CD8-positive, alpha-beta memory T cell (primary cell): Measurements from ENCODE around the gene HSF2BP. TPM values are rescaled to one million over a fixed set of nuclear protein-coding genes. Genes with fewer than 3 reads are reported as not detected.
"Not testable (repeated sequence)": the region's sequence is repeated elsewhere in the genome, so short reads cannot be mapped to it uniquely, and the experiment has no call there.

ENCODE experiments used
- CTCF ChIA-PET: fragments of 350-600 bp; sonication (Branson Sonifier 250); formaldehyde crosslinking; loops from one replicate; lab custom pipeline; 2021; ENCODE audit warnings: antibody characterized with exemption; lab: Charles Lee
- POLR2A ChIA-PET: fragments of 350-600 bp; sonication (Branson Sonifier 250); formaldehyde crosslinking; loops from one replicate; lab custom pipeline; 2021; ENCODE audit warnings: antibody characterized with exemption; lab: Charles Lee
- DNase-seq, 5 donors: peaks; one replicate each; pipeline versions ENCODE4 v3.0.0 to v3.0.0-alpha.2; 2020 to 2022; ENCODE audit warnings: mixed read lengths in 1 of 5
- H3K27ac ChIP-seq: one replicate; pipeline ENCODE4 v1.7.0; 2013; ENCODE audit warnings: low read depth, mild to moderate bottlenecking, low read length, moderate library complexity
- H3K27me3 ChIP-seq: 2 replicates; pipeline ENCODE4 v1.7.0; 2013; ENCODE audit warnings: low read length, mild to moderate bottlenecking; ENCODE audit not compliant: insufficient read depth, poor library complexity, severe bottlenecking
- H3K36me3 ChIP-seq: 2 replicates; pipeline ENCODE4 v1.7.0; 2013; ENCODE audit warnings: mild to moderate bottlenecking, low read length, moderate library complexity; ENCODE audit not compliant: insufficient read depth
- H3K4me1 ChIP-seq: 2 replicates; pipeline ENCODE4 v1.7.0; 2013; ENCODE audit warnings: mild to moderate bottlenecking, low read length, moderate library complexity; ENCODE audit not compliant: insufficient read depth
- H3K4me3 ChIP-seq: 2 replicates; pipeline ENCODE4 v1.7.0; 2013; ENCODE audit warnings: mild to moderate bottlenecking, low read length
- H3K9me3 ChIP-seq: 2 replicates; pipeline ENCODE4 v1.7.0; 2013; ENCODE audit warnings: mild to moderate bottlenecking, low read length
- H3K27ac Mint-ChIP-seq, 8 donors: one replicate each; pipeline ENCODE4 v1.8.0; 2020 to 2021; ENCODE audit warnings: mixed read lengths in 8 of 8, mild to moderate bottlenecking in 6 of 8, inconsistent platforms in 3 of 8, moderate library complexity in 3 of 8
- H3K27me3 Mint-ChIP-seq, 2 donors: one replicate each; pipeline ENCODE4 v1.8.0; 2020 to 2021; ENCODE audit warnings: mixed read lengths in 2 of 2, mild to moderate bottlenecking in 1 of 2, moderate library complexity in 1 of 2
- H3K36me3 Mint-ChIP-seq, 3 donors: one replicate each; pipeline ENCODE4 v1.8.0; 2020 to 2021; ENCODE audit warnings: mixed read lengths in 3 of 3, inconsistent platforms in 1 of 3, mild to moderate bottlenecking in 1 of 3
- H3K4me1 Mint-ChIP-seq, 3 donors: one replicate each; pipeline ENCODE4 v1.8.0; 2020 to 2021; ENCODE audit warnings: mixed read lengths in 3 of 3, inconsistent platforms in 1 of 3, mild to moderate bottlenecking in 1 of 3
- H3K4me3 Mint-ChIP-seq, 7 donors: one replicate each; pipeline ENCODE4 v1.8.0; 2020 to 2021; ENCODE audit warnings: mixed read lengths in 7 of 7, mild to moderate bottlenecking in 6 of 7, moderate library complexity in 4 of 7, inconsistent platforms in 2 of 7
- H3K9me3 Mint-ChIP-seq, 5 donors: one replicate each; pipeline ENCODE4 v1.8.0; 2020 to 2022; ENCODE audit warnings: mixed read lengths in 5 of 5, mild to moderate bottlenecking in 3 of 5, moderate library complexity in 2 of 5, inconsistent platforms in 1 of 5
- polyA plus RNA-seq: library from polyadenylated mRNA; unstranded; fragments of 300-500 nt; fragmentation: Illumina TruSeq; gene quantifications from one replicate; pipeline ENCODE4 v1.2.3, GENCODE V29; 2021
- total RNA-seq, 2 experiments: library from RNA; stranded (reverse); gene quantifications; one replicate each; pipeline ENCODE4 v1.2.3, GENCODE V29; 2021

HSF2BP gene
- total and polyA plus RNA-seq, 3 experiments from 2014 or later: 0.28 to 1.4 (median 0.53) TPM

DNA sequence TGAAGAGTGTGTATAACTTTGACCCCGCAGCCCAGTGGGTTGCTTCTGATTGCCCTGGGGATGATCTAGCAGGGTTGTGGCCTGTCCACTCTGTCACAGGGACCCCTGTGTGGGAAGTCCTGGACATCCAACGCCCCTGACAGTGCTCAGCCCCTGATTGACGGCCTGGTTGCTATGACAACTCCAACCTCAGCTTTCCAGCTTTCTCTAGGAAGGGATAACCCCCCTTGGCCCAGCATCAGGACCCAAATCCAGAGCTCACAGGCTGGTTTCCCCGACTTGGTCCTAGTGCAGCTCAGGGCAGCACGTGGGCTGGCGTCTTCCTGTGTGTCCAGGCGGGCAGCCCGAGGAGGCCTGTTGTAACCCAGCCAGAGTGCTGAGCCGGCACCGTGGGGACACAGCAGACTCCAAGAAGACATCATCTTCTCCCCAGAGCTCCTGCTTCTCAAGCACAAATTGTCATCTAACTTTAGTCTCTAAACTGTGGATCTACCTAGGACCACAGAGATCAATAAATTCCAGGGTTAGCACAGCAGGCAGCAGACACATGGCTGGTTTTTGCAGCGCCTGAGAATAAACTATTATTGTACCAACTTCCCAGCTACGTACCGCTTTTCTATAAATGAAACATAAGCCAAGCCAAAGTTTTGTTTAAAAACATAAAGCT is 40.8 kb upstream of the HSF2BP start:
- peak overlapping the region in 1 of 7 donors; percentile 6 for H3K4me3 Mint-ChIP-seq

GRCh38 chr21:43699492-43699777 is 40.1 kb upstream of the HSF2BP start:
- H3K4me1 ChIP-seq, H3K9me3 ChIP-seq, DNase-seq, H3K36me3 ChIP-seq, H3K9me3 Mint-ChIP-seq, H3K27me3 ChIP-seq, H3K27ac ChIP-seq, POLR2A ChIA-PET, H3K4me3 Mint-ChIP-seq, H3K27me3 Mint-ChIP-seq, H3K4me3 ChIP-seq: not testable (repeated sequence)
- H3K4me1 Mint-ChIP-seq: peaks cover 4 to 32% (median 19%) of the 10 kb centered on the region in 3 donors
- peak overlapping the region in 1 of 8 donors; percentile 61 for H3K27ac Mint-ChIP-seq
- CTCF ChIA-PET: interaction anchor here (1.4 kb wide), 1 partner anchor 23 kb away, joined by 4 read pairs; no protein-coding TSS in a partner anchor
- H3K36me3 Mint-ChIP-seq: peaks cover 4 to 27% (median 11%) of the 10 kb centered on the region in 3 donors

More for the DNA sequence above, 40.8 kb upstream of the HSF2BP start:
- Mint-ChIP-seq H3K27ac (peak overlapping the region in 1 of 8 donors; percentile 35), H3K4me1 (peaks cover 4 to 32% (median 19%) of the 10 kb centered on the region in 3 donors), H3K9me3 (peaks cover 0 to 2% (median 0%) of the 10 kb centered on the region in 5 donors), H3K36me3 (peaks cover 4 to 21% (median 9%) of the 10 kb centered on the region in 3 donors), H3K27me3 (peaks cover 0 to 2% of the 10 kb centered on the region in 2 donors)
- Histone ChIP-seq H3K36me3 (no peaks in the 10 kb centered on the region), H3K27ac (no peak overlapping the region), H3K4me3 (no peak overlapping the region), H3K9me3 (no peaks in the 10 kb centered on the region), H3K27me3 (no peaks in the 10 kb centered on the region), H3K4me1 (no peaks in the 10 kb centered on the region)
- CTCF ChIA-PET: interaction anchor here (1.4 kb wide), 1 partner anchor 24 kb away, joined by 4 read pairs; no protein-coding TSS in a partner anchor
- POLR2A ChIA-PET: no interaction called here
- no peak for DNase-seq

GRCh38 chr21:43697758-43698643 is 38.7 kb upstream of the HSF2BP start:
- Histone ChIP-seq H3K36me3 (no peaks in the 10 kb centered on the region), H3K4me3 (no peak overlapping the region), H3K4me1 (no peaks in the 10 kb centered on the region), H3K27me3 (no peaks in the 10 kb centered on the region), H3K27ac (no peak overlapping the region), H3K9me3 (no peaks in the 10 kb centered on the region)
- H3K4me1 Mint-ChIP-seq: peaks cover 4 to 26% (median 14%) of the 10 kb centered on the region in 3 donors
- CTCF ChIA-PET: no interaction called here
- POLR2A ChIA-PET: no interaction called here
- H3K9me3 Mint-ChIP-seq: peaks cover 0 to 2% (median 0%) of the 10 kb centered on the region in 5 donors
- peaks cover 4 to 42% (median 17%) of the 10 kb centered on the region in 3 donors for H3K36me3 Mint-ChIP-seq
- H3K27ac Mint-ChIP-seq: peak overlapping the region in 2 of 8 donors; percentile 61
- H3K4me3 Mint-ChIP-seq: no peak overlapping the region
- peaks cover 0 to 2% of the 10 kb centered on the region in 2 donors for H3K27me3 Mint-ChIP-seq
- DNase-seq: peak in 1 of 5 donors; percentile 43

GRCh38 chr21:43696214-43696613 is 36.9 kb upstream of the HSF2BP start:
- H3K27ac Mint-ChIP-seq: no peak overlapping the region
- no peaks in the 10 kb centered on the region for H3K27me3 Mint-ChIP-seq
- peaks cover 4 to 58% (median 19%) of the 10 kb centered on the region in 3 donors for H3K36me3 Mint-ChIP-seq
- Histone ChIP-seq H3K4me3 (no peak overlapping the region), H3K4me1 (no peaks in the 10 kb centered on the region), H3K27me3 (no peaks in the 10 kb centered on the region), H3K36me3 (peaks cover under 1% of the 10 kb centered on the region), H3K9me3 (no peaks in the 10 kb centered on the region), H3K27ac (no peak overlapping the region)
- H3K4me1 Mint-ChIP-seq: peaks cover 0 to 16% (median 9%) of the 10 kb centered on the region in 3 donors
- H3K4me3 Mint-ChIP-seq: no peak overlapping the region
- ChIA-PET CTCF (no interaction called here), POLR2A (no interaction called here)
- DNase-seq: no peak
- H3K9me3 Mint-ChIP-seq: peaks cover 0 to 2% (median 0%) of the 10 kb centered on the region in 5 donors

DNA sequence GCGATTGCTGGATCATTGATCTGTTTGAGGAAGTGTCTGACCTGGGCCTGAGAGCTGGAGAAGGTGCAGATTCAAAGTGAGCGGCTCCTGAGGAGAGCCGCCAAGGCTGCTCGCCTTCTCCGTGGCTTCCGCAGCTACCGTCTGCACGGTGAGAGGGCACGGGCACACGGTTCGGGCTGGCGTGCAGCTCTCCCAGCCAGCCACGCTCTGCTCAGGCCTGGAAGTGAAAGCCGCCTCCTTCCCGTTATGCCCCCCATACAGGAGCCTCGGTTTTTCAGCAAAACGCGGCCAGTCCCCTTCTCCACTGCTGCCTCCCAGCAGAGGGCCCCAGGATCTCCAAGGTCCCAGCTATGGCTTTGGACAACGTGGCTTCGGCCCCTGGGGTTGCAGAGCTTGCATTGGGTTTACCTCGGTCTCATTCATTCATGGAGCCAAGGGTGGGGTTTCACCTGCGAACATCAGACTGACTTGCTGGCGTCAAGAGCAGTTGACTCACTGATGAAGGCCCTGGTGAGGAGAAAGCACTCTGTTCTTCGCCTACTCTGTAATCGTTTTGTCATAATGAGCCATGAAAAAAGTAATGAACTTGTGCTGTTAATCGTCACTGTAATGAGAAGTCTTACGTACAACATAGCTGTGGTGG is 35.3 kb upstream of the HSF2BP start:
- Mint-ChIP-seq H3K9me3 (peaks cover 0 to 2% (median 0%) of the 10 kb centered on the region in 5 donors), H3K4me3 (no peak overlapping the region), H3K27ac (no peak overlapping the region), H3K27me3 (no peaks in the 10 kb centered on the region), H3K36me3 (peaks cover 4 to 73% (median 25%) of the 10 kb centered on the region in 3 donors), H3K4me1 (peaks cover 0 to 5% (median 0%) of the 10 kb centered on the region in 3 donors)
- ChIA-PET POLR2A (no interaction called here), CTCF (interaction anchor here (1.1 kb wide), 1 partner anchor 23 kb away, joined by 3 read pairs; no protein-coding TSS in a partner anchor)
- Histone ChIP-seq H3K27me3 (no peaks in the 10 kb centered on the region), H3K36me3 (peaks cover 9% of the 10 kb centered on the region), H3K4me3 (no peak overlapping the region), H3K27ac (no peak overlapping the region), H3K9me3 (no peaks in the 10 kb centered on the region), H3K4me1 (no peaks in the 10 kb centered on the region)
- no peak for DNase-seq

- Mint-ChIP-seq H3K36me3 (peaks cover 3 to 79% (median 25%) of the 10 kb centered on the region in 3 donors), H3K4me1 (peaks cover 0 to 5% (median 0%) of the 10 kb centered on the region in 3 donors), H3K9me3 (peaks cover 0 to 2% (median 0%) of the 10 kb centered on the region in 5 donors), H3K4me3 (no peak overlapping the region), H3K27me3 (no peaks in the 10 kb centered on the region), H3K27ac (no peak overlapping the region)
- POLR2A ChIA-PET: no interaction called here
- CTCF ChIA-PET: interaction anchor here (1.1 kb wide), 1 partner anchor 23 kb away, joined by 3 read pairs; no protein-coding TSS in a partner anchor
- Histone ChIP-seq H3K36me3 (peaks cover 12% of the 10 kb centered on the region), H3K27me3 (no peaks in the 10 kb centered on the region), H3K27ac (no peak overlapping the region), H3K4me1 (no peaks in the 10 kb centered on the region), H3K4me3 (no peak overlapping the region), H3K9me3 (no peaks in the 10 kb centered on the region)
- DNase-seq: no peak
Observed at GRCh38 chr21:43693981-43694380, 34.7 kb upstream of the HSF2BP start.

- H3K9me3 Mint-ChIP-seq: peaks cover 0 to 2% (median 0%) of the 10 kb centered on the region in 5 donors
- H3K27me3 Mint-ChIP-seq: no peaks in the 10 kb centered on the region
- Histone ChIP-seq H3K36me3 (peaks cover 21% of the 10 kb centered on the region), H3K27me3 (no peaks in the 10 kb centered on the region), H3K27ac (no peak overlapping the region), H3K4me1 (no peaks in the 10 kb centered on the region), H3K9me3 (no peaks in the 10 kb centered on the region), H3K4me3 (no peak overlapping the region)
- no peak for DNase-seq
- no peak overlapping the region for H3K27ac Mint-ChIP-seq
- peaks cover 0 to 5% (median 0%) of the 10 kb centered on the region in 3 donors for H3K4me1 Mint-ChIP-seq
- ChIA-PET POLR2A (no interaction called here), CTCF (no interaction called here)
- no peak overlapping the region for H3K4me3 Mint-ChIP-seq
- peaks cover 0 to 88% (median 27%) of the 10 kb centered on the region in 3 donors for H3K36me3 Mint-ChIP-seq
Observed at GRCh38 chr21:43692949-43693348, 33.7 kb upstream of the HSF2BP start.
